ENCODE data around the gene EPB41L3.

DNA sequence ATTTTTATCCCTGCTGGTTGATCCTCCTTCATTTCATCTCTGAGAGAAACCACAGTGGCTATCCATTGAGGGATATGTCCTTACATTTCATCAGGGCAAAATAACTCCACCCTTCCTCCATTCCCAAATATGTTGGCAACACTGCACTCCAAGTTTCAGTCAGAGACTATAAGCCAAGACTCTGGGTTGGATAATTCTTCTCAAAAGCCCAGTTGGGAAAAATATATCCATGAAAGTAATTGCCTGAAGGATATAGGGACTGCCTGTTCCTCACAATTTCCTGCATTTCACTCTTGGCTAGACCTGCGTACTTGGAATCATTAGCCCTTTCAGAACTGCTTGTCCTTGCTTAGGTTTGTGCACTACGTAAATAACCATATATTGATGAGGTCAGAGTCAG, 27.9 kb upstream of the EPB41L3 start:
- TF ChIP-seq, protein P1, sequence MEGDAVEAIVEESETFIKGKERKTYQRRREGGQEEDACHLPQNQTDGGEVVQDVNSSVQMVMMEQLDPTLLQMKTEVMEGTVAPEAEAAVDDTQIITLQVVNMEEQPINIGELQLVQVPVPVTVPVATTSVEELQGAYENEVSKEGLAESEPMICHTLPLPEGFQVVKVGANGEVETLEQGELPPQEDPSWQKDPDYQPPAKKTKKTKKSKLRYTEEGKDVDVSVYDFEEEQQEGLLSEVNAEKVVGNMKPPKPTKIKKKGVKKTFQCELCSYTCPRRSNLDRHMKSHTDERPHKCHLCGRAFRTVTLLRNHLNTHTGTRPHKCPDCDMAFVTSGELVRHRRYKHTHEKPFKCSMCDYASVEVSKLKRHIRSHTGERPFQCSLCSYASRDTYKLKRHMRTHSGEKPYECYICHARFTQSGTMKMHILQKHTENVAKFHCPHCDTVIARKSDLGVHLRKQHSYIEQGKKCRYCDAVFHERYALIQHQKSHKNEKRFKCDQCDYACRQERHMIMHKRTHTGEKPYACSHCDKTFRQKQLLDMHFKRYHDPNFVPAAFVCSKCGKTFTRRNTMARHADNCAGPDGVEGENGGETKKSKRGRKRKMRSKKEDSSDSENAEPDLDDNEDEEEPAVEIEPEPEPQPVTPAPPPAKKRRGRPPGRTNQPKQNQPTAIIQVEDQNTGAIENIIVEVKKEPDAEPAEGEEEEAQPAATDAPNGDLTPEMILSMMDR (IDR thresholded peaks at IDR 0.05; ENCODE audit: low read length) = no peak
- TF ChIP-seq EZH2 (IDR thresholded peaks at IDR 0.05; ENCODE audit: borderline replicate concordance, low read length) = no peak

Data from OCI-LY1 (cell line).